ENCODE measurements around the gene JAM3. TPM values are rescaled to one million over a fixed set of nuclear protein-coding genes. Genes with fewer than 3 reads are reported as not detected.

The JAM3 gene
- polyA plus RNA-seq, 3 donors = 2.9 to 11.6 (median 10.5) TPM

DNA sequence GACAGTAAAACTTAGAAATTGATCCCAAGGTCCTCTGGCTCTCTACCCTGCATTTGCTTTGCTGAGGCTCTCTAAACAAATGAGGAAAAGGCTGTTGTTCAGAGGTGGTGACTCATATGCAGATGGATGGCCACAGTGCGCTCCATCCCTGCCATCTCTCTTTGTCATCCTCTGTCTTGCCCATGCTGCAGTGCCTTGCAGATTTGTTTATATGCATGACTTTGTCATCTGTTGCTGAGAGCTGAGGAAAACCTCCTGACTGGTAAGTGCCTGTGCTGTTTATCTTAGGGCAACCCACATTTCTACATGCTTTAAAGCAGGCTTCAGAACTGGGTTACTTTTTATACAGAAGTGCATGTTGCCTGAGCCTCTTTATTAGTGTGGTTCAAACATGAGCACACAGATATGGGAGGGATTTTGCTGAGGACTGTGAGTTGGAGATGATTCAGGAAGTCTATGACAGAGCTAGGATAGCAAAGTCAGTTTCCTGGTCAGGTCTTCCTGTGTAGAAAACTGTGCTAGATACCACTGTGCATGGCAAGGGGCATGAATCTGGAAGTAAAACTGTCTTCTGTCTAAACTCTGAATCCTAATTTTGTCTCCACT, 57.4 kb downstream of the JAM3 start:
- 50 to 86% (median 85%) methylated on average over 1 of the region's 1 CpG for WGBS, 3 donors
- H3K27ac ChIP-seq (ENCODE audit: low read depth, low read length) = no peak overlapping the region

DNA sequence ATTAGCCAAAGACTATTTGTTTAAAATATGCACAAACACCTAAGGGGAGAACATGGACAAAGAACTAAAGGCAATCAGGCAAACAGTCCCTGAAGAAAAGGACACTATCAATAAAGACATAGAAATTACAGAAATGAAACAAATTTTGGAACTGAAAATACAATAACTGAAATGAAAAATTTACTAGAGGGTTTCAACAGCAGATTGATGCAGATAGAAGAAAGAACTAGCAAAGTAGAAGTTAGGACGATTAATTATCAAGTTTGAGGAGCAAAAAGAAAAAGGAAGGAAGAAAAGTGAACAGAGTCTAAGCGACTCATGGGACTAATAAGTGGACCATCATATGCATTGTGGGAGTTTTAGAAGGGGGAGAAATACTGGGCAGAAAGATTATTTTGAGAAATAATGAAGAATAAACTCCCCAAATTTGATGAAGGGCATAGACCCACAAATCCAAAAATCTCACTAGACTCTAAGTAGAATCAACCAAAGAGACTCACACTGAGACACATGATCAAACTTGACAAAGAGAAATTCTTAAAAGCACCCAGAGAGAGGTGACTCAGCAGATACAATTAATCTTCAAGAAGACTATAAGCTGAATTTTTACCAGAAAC, 62.9 kb downstream of the JAM3 start:
- WGBS, 3 donors = 89 to 93% (median 92%) methylated on average over 2 of the region's 2 CpGs
- H3K27ac ChIP-seq (ENCODE audit: low read depth, low read length) = no peak overlapping the region

DNA sequence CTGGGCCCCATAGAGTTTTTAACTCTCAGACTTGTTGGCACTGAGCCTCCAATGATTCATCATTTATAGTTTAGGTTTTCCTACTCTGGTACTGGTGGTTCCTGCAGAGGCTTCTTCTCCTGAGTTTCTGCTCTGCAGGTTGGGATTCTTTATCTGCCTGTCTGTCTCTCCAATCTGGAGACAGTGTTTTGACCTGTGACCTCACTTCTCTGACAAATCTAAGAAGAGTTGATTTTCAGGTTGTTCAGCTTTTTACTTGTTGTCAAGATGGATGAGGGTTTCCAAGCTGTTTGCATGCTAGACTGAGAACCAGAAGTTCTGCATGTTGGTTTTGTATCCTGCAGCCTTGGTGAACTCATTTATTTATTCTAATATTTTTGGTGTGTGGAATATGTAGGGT, 63.9 kb downstream of the JAM3 start:
- no peak overlapping the region for H3K27ac ChIP-seq (ENCODE audit: low read depth, low read length)

DNA sequence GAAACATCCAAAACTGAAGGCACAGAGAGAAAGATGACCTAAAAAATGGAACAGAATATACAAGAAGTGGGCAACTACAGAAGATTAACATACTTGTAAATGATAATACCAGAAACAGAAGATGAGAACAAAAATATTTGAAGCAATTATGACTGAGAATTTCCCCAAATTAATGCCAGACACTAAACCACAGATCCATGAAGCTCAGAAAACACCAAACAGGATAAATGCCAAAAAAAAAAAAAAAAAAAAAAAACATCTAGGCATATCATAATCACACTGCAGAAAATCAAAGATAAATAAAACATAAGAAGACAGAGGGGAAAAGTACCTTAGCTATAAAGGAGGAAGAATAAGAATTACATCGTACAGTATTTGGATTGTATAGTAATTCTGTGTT, 65.3 kb downstream of the JAM3 start:
- 93 to 100% (median 95%) methylated on average over 1 of the region's 1 CpG for WGBS, 3 donors
- no peak overlapping the region for H3K27ac ChIP-seq (ENCODE audit: low read depth, low read length)

DNA sequence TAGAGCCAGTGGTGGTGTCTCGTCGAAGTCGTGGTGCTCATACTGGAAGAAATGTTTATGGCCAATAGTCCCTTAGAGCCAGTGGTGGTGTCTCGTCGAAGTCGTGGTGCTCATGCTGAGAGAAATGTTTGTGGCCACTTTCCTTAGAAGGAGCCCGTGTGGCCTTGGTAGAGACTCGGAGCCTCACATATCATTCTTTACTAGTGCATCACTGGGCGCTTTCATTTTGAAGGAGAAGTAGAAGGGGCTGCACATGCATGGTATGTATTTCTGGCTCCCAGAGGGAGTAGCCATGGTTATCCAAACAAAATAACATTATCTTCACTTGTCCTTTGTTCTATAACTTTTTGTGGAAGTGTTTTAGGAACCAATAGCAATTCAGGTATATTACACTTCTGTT, 69.5 kb downstream of the JAM3 start:
- no peak overlapping the region for H3K27ac ChIP-seq (ENCODE audit: low read depth, low read length)
- WGBS, 3 donors = 84 to 93% (median 92%) methylated on average over 9 of the region's 9 CpGs

DNA sequence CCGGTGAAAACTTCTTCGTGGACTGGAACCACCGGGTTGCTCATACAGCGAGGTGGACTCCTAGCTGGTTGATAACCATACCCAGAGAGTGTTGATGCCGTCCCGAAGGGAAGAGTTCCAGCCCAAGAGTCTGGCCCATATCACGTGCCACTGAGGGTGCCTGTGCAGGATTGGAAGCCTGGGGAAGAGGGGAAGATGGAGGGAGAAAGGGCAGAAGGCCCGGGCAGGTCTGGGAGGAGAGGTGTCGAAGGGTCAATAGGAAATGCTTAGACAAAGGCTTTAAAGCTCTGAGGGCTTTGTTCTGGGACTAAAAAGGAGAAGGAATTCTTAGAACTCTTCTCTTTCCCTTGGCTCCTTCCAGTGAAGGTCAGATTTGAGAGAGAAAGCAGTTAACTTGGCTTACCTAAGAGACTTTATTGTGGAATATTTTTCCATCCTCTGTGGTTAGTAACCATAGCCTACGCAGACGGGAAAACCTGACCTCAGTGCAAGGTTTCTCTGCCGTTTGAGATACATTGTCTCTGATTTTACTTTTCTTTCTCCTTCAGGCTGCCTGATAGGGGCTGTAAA, 70.5 kb downstream of the JAM3 start:
- no peak overlapping the region for H3K27ac ChIP-seq (ENCODE audit: low read depth, low read length)
- 64 to 71% (median 71%) methylated on average over 12 of the region's 12 CpGs for WGBS, 3 donors

DNA sequence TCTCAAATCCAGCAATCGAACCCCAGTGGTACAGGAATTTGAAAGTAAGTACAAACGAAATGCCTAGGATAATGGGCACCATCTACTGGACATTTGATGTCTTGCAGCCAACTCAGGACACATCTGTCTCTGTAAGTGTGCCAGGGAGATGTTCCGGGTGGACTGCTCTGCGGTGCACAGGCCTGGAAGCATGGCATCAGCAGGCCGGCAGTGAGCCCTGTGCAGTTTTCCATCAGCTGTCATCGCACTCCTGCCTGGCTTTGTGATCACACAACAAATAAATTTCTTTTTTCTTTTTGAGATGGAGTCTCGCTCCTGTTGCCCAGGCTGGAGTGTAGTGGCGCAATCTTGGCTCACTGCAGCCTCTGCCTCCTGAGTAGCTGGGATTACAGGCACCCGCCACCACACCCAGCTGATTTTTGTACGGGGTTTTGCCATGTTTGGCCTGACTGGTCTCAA, 71.0 kb downstream of the JAM3 start:
- no peak overlapping the region for H3K27ac ChIP-seq (ENCODE audit: low read depth, low read length)
- WGBS, 3 donors = 51 to 54% (median 52%) methylated on average over 10 of the region's 10 CpGs

DNA sequence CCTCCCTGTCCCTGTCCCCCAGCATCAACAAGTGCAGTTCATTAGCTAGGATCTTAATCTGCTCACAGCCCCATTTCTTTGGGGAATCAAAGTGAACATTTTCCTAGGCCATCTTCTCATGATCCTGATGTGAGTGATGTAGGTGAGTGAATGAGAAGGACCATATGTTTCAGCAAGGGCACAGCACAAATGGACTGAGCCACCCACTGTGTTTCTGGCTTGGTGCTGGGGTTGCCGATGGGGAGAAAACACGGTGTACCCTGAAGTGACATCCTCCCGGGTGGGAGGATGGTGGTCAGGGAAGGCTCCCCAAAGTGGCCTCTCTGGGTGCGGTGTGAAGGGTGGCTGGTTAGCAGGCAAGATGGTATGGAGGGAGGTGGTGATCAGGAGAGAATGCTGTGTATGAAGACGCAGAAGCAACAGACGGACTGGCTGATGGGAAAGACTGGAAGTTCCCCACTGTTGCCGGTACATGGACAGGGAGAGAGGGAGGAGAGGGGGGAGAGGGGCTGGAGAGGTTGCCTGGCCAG, 72.2 kb downstream of the JAM3 start:
- no peak overlapping the region for H3K27ac ChIP-seq (ENCODE audit: low read depth, low read length)
- WGBS, 3 donors = 90 to 94% (median 91%) methylated on average over 7 of the region's 7 CpGs

DNA sequence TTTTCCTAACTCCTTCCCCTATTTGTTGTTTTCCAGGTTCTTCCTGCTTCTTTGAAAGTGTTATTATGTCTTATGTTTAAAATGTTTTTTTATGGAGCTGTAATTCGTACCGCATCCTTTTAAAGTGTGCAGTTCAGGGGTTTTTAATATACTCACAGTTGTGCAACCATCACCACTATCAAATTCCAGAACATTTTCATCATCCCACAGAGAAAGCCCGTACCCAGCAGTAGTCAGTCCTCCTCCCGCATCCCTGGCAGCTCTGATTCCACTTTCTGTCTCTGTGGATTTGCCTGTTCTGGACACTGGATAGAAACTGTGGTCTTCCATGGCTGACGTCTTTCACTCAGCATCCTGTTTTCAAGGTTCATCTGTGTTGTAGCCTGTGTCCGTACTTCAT, 73.7 kb downstream of the JAM3 start:
- no peak overlapping the region for H3K27ac ChIP-seq (ENCODE audit: low read depth, low read length)
- 89 to 90% (median 90%) methylated on average over 6 of the region's 6 CpGs for WGBS, 3 donors

DNA sequence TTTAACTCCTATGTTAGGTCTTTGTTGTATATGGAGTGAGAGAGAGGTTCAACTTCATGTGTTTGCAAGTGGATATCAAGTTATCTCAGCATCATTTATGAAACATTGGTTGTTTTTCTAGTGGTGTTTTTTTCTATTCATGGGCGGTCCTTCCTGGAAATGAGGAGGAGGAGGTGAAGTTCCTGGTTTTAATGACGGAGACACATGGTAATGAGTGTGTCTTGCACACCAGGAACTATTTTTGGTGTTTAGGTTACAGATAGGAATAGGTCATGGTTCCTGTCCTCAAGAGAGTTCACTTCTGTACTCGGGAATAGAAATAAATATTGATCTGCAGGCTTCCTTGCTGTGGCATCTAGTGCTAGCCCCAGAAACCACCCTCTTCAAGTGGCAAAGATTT, 74.9 kb downstream of the JAM3 start:
- WGBS, 3 donors = 65 to 76% (median 72%) methylated on average over 3 of the region's 3 CpGs
- no peak overlapping the region for H3K27ac ChIP-seq (ENCODE audit: low read depth, low read length)

DNA sequence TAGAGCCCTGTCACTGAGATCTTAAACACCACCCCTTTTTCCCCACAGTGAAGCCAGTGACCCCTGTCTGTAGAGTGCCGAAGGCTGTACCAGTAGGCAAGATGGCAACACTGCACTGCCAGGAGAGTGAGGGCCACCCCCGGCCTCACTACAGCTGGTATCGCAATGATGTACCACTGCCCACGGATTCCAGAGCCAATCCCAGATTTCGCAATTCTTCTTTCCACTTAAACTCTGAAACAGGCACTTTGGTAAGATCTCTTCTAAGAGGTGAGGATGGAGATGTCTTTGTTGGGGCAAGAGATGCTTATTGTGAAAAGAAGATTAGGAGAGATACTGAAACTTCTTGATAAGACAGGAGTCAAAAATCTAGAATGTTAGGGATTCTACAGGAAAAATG, 75.9 kb downstream of the JAM3 start:
- WGBS, 3 donors = 75 to 93% (median 81%) methylated on average over 5 of the region's 5 CpGs
- no peak overlapping the region for H3K27ac ChIP-seq (ENCODE audit: low read depth, low read length)

DNA sequence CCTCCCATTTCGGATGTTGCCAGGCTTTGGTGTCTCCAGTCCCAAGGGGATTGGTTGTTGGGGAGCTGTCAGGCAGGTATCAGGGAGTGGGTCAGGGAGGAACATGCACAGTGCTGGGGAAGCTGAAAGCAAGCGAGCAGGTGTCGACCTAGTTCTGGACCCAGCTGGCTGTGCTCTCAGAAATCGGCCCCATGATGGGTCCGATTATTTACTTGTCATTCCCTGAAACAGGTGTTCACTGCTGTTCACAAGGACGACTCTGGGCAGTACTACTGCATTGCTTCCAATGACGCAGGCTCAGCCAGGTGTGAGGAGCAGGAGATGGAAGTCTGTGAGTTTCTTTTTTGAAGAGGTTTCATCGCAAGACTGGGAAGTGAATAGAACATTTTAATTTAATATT, 76.8 kb downstream of the JAM3 start:
- 51 to 95% (median 94%) methylated on average over 8 of the region's 8 CpGs for WGBS, 3 donors
- H3K27ac ChIP-seq (ENCODE audit: low read depth, low read length) = no peak overlapping the region

DNA sequence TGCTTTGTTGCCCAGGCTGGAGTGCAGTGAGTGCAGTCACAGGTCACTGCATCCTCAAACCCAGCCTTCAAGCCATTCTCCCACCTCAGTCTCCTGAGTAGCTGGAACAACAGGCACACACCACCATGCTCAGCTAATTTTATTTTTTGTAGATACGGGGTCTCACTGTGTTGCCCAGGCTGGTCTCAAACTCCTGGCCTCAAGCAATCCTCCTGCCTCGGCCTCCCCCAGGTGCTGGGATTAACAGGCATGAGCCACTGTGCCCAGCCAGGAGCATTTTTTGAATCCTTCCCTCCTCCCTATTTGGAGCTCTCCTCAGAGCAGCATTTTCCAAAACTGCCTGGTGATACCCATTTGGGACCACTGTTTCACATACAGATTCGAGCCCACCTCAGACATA, 77.7 kb downstream of the JAM3 start:
- WGBS, 3 donors = 94 to 98% (median 98%) methylated on average over 3 of the region's 3 CpGs
- no peak overlapping the region for H3K27ac ChIP-seq (ENCODE audit: low read depth, low read length)

DNA sequence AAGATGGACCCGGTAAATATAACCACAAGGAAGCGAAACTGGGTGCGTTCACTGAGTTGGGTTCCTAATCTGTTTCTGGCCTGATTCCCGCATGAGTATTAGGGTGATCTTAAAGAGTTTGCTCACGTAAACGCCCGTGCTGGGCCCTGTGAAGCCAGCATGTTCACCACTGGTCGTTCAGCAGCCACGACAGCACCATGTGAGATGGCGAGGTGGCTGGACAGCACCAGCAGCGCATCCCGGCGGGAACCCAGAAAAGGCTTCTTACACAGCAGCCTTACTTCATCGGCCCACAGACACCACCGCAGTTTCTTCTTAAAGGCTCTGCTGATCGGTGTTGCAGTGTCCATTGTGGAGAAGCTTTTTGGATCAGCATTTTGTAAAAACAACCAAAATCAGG, 80.5 kb downstream of the JAM3 start:
- H3K27ac ChIP-seq (ENCODE audit: low read depth, low read length) = no peak overlapping the region
- 94 to 95% (median 95%) methylated on average over 16 of the region's 16 CpGs for whole genome bisulfite sequencing, 3 donors

DNA sequence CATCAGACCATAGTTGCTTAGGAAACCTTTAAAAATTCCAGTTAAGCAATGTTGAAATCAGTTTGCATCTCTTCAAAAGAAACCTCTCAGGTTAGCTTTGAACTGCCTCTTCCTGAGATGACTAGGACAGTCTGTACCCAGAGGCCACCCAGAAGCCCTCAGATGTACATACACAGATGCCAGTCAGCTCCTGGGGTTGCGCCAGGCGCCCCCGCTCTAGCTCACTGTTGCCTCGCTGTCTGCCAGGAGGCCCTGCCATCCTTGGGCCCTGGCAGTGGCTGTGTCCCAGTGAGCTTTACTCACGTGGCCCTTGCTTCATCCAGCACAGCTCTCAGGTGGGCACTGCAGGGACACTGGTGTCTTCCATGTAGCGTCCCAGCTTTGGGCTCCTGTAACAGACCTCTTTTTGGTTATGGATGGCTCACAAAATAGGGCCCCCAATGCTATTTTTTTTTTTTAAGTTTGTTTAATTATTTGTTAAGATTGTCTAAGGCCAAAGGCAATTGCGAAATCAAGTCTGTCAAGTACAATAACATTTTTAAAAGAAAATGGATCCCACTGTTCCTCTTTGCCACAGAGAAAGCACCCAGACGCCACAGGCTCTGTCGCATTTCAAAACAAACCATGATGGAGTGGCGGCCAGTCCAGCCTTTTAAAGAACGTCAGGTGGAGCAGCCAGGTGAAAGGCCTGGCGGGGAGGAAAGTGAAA, 81.5 kb downstream of the JAM3 start:
- H3K27ac ChIP-seq (ENCODE audit: low read depth, low read length) = no peak overlapping the region
- 86 to 92% (median 87%) methylated on average over 12 of the region's 12 CpGs for WGBS, 3 donors

DNA sequence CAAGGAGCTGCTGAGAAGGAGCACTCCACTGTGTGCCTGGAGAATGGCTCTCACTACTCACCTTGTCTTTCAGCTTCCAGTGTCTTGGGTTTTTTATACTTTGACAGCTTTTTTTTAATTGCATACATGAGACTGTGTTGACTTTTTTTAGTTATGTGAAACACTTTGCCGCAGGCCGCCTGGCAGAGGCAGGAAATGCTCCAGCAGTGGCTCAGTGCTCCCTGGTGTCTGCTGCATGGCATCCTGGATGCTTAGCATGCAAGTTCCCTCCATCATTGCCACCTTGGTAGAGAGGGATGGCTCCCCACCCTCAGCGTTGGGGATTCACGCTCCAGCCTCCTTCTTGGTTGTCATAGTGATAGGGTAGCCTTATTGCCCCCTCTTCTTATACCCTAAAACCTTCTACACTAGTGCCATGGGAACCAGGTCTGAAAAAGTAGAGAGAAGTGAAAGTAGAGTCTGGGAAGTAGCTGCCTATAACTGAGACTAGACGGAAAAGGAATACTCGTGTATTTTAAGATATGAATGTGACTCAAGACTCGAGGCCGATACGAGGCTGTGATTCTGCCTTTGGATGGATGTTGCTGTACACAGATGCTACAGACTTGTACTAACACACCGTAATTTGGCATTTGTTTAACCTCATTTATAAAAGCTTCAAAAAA, 82.3 kb downstream of the JAM3 start:
- no peak overlapping the region for H3K27ac ChIP-seq (ENCODE audit: low read depth, low read length)
- 89 to 96% (median 92%) methylated on average over 10 of the region's 10 CpGs for WGBS, 3 donors

DNA sequence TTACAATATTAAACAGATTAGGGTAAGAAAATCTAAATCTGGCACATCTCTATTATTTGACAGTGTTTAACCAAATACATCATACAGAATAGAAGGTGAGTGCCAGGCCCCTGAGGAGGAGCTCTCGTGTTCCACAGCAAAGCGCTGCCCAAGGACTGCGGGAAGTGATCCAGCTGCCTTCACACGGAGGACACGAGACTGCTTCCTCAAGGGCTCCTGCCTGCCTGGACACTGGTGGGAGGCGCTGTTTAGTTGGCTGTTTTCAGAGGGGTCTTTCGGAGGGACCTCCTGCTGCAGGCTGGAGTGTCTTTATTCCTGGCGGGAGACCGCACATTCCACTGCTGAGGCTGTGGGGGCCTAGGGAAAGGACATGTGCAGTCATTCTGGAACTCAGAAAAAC, 83.8 kb downstream of the JAM3 start:
- H3K27ac ChIP-seq (ENCODE audit: low read depth, low read length) = no peak overlapping the region
- WGBS, 3 donors = 69 to 86% (median 82%) methylated on average over 9 of the region's 9 CpGs

DNA sequence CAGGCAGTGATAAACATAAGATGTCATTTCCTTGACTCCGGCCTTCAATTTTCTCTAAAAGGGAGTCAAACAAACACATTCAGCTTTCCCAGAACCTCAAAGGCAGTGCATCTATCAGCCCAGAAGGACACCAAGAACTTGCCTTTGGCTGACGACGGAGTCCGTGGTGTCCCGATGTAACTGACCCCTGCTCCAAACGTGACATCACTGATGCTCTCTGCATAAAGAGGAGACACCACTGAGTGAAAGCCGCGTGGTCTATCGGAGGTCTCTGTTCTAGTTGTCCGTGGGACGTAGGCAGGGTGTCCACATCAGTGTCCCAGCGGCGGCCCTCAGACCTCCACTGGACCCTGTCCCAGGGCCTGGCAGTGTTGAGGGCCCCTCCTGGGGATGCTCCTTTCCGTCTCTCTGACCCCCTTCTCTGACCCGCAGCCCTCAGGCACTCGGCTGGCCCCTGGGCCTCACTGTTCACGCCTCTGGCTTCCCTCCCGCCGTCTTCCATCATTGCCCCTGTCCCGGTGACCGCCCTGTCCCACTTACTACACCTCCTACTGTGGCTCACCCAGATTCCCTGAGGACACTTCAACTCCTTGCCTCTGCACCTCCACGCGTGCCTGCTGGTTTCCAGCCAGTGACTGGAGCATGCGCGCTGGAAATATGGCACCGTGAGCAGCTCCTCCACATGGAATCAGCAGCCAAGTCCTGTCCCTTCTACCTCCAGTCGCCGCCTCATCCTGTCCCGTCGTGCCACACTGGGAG, 84.5 kb downstream of the JAM3 start:
- 89 to 92% (median 92%) methylated on average over 30 of the region's 30 CpGs for WGBS, 3 donors

More for the DNA sequence above, 84.5 kb downstream of the JAM3 start:
- no peak overlapping the region for H3K27ac ChIP-seq (ENCODE audit: low read depth, low read length)
